ENCODE data around the gene RGS19.

Gene RGS19

GRCh38 chr20:64070244-64070993, 8.9 kb downstream of the RGS19 start:
- TF ChIP-seq TAF1 (IDR thresholded peaks at IDR 0.05; ENCODE audit: borderline replicate concordance, low read depth, low read length) (no peak), POLR2A (IDR thresholded peaks at IDR 0.05; ENCODE audit: low read depth, low read length) (no peak), POLR2AphosphoS5 (IDR thresholded peaks at IDR 0.05; ENCODE audit: low read depth, low read length) (no peak)
- FAIRE-seq (no peak), DNase-seq (ENCODE audit: insufficient read length) (no peak)

DNA sequence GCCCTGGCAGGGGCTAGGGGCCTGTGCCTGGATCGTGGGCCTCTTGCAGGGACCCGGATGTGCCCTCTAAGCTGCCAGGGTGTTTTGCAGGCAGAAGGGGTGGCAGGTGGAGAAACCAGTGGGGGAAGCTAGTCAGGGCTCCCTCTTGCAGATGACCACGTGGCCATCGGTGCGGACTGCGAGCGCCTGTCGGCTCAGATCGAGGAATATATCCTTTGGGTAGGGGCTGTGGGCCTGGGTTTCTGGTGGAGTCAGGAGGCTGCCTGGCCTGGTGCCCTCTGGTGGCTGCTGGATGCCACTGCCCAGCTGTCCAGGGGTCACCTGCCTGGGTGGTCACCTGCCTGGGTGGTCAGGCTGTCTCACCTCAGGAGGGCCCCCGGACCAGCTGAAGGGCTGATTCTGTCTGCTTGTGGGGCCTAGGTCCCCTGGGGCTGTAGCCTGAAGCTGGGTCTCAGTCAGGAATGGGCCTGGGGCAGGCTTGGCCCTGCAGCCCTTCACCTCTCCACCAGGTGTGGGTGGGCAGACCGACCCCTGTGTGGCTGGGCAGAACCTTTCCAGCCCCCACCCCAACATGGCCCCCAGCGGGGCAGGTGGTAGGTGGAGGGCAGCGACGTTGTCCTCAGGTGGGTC, 9.6 kb downstream of the RGS19 start:
- DNase-seq (ENCODE audit: insufficient read length), result peak; percentile 67
- no peak for TF ChIP-seq POLR2AphosphoS5 (IDR thresholded peaks at IDR 0.05; ENCODE audit: low read depth, low read length)
- no peak for TF ChIP-seq TAF1 (IDR thresholded peaks at IDR 0.05; ENCODE audit: borderline replicate concordance, low read depth, low read length)
- no peak for TF ChIP-seq POLR2A (IDR thresholded peaks at IDR 0.05; ENCODE audit: low read depth, low read length)
- peak; percentile 56 for FAIRE-seq

DNA sequence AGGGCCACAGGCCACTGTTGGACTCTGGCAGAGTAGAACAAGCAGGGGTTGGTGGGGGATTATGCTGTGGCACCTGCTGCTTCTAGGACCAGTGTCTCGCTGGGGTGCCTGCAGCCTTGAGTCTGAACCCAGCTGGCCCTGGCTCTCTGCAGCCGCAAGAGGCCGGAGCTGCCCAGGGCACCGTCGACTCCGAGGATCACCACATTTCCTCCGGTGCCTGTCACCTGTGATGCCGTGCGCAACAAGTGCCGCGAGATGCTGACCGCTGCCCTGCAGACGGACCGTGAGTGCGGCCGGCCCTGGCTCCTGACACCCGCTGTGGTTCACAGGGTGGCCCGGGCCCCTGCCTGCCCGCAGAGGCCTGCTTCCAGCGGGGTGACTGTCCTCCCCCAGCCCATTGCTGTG, 10.1 kb downstream of the RGS19 start:
- FAIRE-seq, result no peak
- no peak for DNase-seq (ENCODE audit: insufficient read length)
- TF ChIP-seq POLR2AphosphoS5 (IDR thresholded peaks at IDR 0.05; ENCODE audit: low read depth, low read length) (no peak), TAF1 (IDR thresholded peaks at IDR 0.05; ENCODE audit: borderline replicate concordance, low read depth, low read length) (no peak), POLR2A (IDR thresholded peaks at IDR 0.05; ENCODE audit: low read depth, low read length) (no peak)

- FAIRE-seq, result no peak
- no peak for DNase-seq (ENCODE audit: insufficient read length)
- no peak for TF ChIP-seq TAF1 (IDR thresholded peaks at IDR 0.05; ENCODE audit: borderline replicate concordance, low read depth, low read length)
- TF ChIP-seq POLR2AphosphoS5 (IDR thresholded peaks at IDR 0.05; ENCODE audit: low read depth, low read length), result no peak; the same call in 1 of the 2 replicates
- TF ChIP-seq POLR2A (IDR thresholded peaks at IDR 0.05; ENCODE audit: low read depth, low read length), result no peak; the same call in 1 of the 2 replicates
These were observed 10.7 kb downstream of the RGS19 start for GRCh38 chr20:64068386-64069208.

GRCh38 chr20:64067733-64068307, 11.5 kb downstream of the RGS19 start:
- TF ChIP-seq POLR2AphosphoS5 (IDR thresholded peaks at IDR 0.05; ENCODE audit: low read depth, low read length) (no peak), TAF1 (IDR thresholded peaks at IDR 0.05; ENCODE audit: borderline replicate concordance, low read depth, low read length) (no peak), POLR2A (IDR thresholded peaks at IDR 0.05; ENCODE audit: low read depth, low read length) (no peak)
- DNase-seq (ENCODE audit: insufficient read length), result no peak
- FAIRE-seq, result no peak

GRCh38 chr20:64067005-64067632, 12.2 kb downstream of the RGS19 start:
- no peak for DNase-seq (ENCODE audit: insufficient read length)
- no peak for FAIRE-seq
- TF ChIP-seq TAF1 (IDR thresholded peaks at IDR 0.05; ENCODE audit: borderline replicate concordance, low read depth, low read length) (no peak), POLR2AphosphoS5 (IDR thresholded peaks at IDR 0.05; ENCODE audit: low read depth, low read length) (no peak), POLR2A (IDR thresholded peaks at IDR 0.05; ENCODE audit: low read depth, low read length) (no peak)

DNA sequence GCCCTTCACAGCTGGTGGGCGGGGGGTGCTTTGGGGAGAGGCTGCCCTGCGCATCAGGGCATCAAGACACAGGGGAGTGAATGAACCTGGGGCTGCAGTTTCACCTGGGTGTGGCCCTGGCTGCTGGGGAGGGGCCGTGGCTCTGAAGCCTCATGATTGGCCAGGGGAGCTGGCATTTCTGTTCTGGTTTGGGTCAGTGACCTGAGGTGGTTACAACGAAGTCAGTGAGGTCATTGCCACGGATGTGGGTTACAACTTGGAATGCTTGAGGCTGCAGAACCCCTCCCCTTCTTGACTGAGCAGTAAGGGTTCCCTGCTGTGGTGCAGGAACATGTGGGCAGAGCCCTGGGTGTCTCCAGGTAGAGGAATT, 13.4 kb downstream of the RGS19 start:
- peak; percentile 17 for FAIRE-seq
- TF ChIP-seq POLR2AphosphoS5 (IDR thresholded peaks at IDR 0.05; ENCODE audit: low read depth, low read length) (no peak), POLR2A (IDR thresholded peaks at IDR 0.05; ENCODE audit: low read depth, low read length) (no peak), TAF1 (IDR thresholded peaks at IDR 0.05; ENCODE audit: borderline replicate concordance, low read depth, low read length) (no peak)
- DNase-seq (ENCODE audit: insufficient read length), result peak; percentile 75

GRCh38 chr20:64065062-64065973, 14.0 kb downstream of the RGS19 start:
- TF ChIP-seq POLR2AphosphoS5 (IDR thresholded peaks at IDR 0.05; ENCODE audit: low read depth, low read length) (no peak), TAF1 (IDR thresholded peaks at IDR 0.05; ENCODE audit: borderline replicate concordance, low read depth, low read length) (no peak), POLR2A (IDR thresholded peaks at IDR 0.05; ENCODE audit: low read depth, low read length) (no peak)
- FAIRE-seq (no peak), DNase-seq (ENCODE audit: insufficient read length) (no peak)

DNA sequence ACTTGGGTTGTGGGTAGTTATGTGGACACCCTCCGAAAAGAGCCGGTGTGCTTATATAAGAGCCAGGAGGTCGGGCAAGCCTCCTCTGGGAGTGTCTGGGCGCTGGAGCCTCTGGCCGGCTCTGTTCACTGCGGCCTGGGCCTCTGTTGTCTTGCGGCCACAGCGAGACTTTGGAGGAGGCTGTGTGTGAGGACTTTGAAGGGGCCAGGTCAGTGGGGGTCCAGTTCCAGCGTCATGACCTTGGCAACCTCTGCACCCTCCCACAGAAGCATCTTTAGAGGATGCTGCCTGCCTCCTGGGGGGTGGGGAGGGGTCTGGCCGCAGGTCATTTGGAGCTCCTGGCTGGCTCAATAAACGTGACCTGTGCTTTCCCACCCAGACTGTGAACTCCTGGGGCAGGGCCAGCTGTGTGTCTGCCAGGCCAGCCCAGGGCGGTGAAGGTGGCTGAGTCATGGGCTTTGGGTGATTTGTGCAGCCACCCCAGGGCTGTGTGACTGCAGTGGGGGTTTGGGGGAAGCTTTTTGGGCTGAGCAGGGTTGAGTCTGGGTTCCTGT, 15.1 kb downstream of the RGS19 start:
- TF ChIP-seq POLR2AphosphoS5 (IDR thresholded peaks at IDR 0.05; ENCODE audit: low read depth, low read length), result no peak
- TF ChIP-seq TAF1 (IDR thresholded peaks at IDR 0.05; ENCODE audit: borderline replicate concordance, low read depth, low read length), result no peak
- TF ChIP-seq POLR2A (IDR thresholded peaks at IDR 0.05; ENCODE audit: low read depth, low read length), result no peak
- FAIRE-seq, result no peak
- no peak for DNase-seq (ENCODE audit: insufficient read length)
